Kidney (tissue), 14 donors: ENCODE measurements around the gene NATD1. TPM values are rescaled to one million over a fixed set of nuclear protein-coding genes. Genes with fewer than 3 reads are reported as not detected.

ENCODE experiments used
- DNase-seq, 5 donors: peaks; one replicate each; pipeline ENCODE4 v3.0.0-alpha.2; 2013 to 2020
- FAIRE-seq: peaks from 2 replicates; lab custom pipeline; 2012; peaks lifted over from hg19 to GRCh38; lab: Jason Lieb, UNC
- H3K27ac ChIP-seq, 2 donors: one replicate each; pipeline ENCODE4 v1.7.0; 2013; ENCODE audit warnings: low read depth in 2 of 2, low read length in 2 of 2, inconsistent platforms in 1 of 2
- H3K27me3 ChIP-seq: one replicate; pipeline ENCODE4 v1.7.1; 2013; ENCODE audit warnings: low read length, inconsistent platforms; ENCODE audit not compliant: control insufficient read depth, insufficient read depth
- H3K36me3 ChIP-seq, 3 donors: one replicate each; pipeline versions ENCODE4 v1.7.0 to v1.7.1; 2013; ENCODE audit warnings: low read length in 3 of 3, control low read depth in 1 of 3, inconsistent platforms in 1 of 3; ENCODE audit not compliant: insufficient read depth in 3 of 3, control insufficient read depth in 2 of 3
- H3K4me1 ChIP-seq, 3 donors: one replicate each; pipeline versions ENCODE4 v1.7.0 to v1.7.1; 2013; ENCODE audit warnings: low read length in 3 of 3, inconsistent platforms in 1 of 3, low read depth in 1 of 3; ENCODE audit not compliant: control insufficient read depth in 2 of 3, insufficient read depth in 2 of 3
- H3K4me3 ChIP-seq, 3 donors: one replicate each; pipeline versions ENCODE4 v1.7.0 to v1.8.1; 2013; ENCODE audit warnings: low read length in 3 of 3, control low read depth in 1 of 3, inconsistent platforms in 1 of 3
- H3K9ac ChIP-seq, 3 donors: one replicate each; pipeline versions ENCODE4 v1.7.0 to v1.7.1; 2013; ENCODE audit warnings: low read length in 3 of 3, control low read depth in 1 of 3, inconsistent platforms in 1 of 3
- H3K9me3 ChIP-seq, 3 donors: one replicate each; pipeline versions ENCODE4 v1.7.0 to v1.7.1; 2013; ENCODE audit warnings: low read length in 3 of 3, control low read depth in 1 of 3, inconsistent platforms in 1 of 3; ENCODE audit not compliant: control insufficient read depth in 2 of 3, insufficient read depth in 1 of 3
- CTCF ChIP-seq: IDR thresholded peaks from 3 replicates; pipeline ENCODE4 v1.5.1; 2012; ENCODE audit warnings: mild to moderate bottlenecking, moderate library complexity, borderline replicate concordance; ENCODE audit not compliant: insufficient read depth; ENCODE audit errors: extremely low read depth
- intact Hi-C: fragments of 100-400 bp; cut with DNase I; formaldehyde crosslinking; loops from one replicate; pipeline ENCODE4 v1.11.1; 2022
- polyA plus RNA-seq: library from polyadenylated mRNA; stranded (reverse); fragments of 350-450 nt; fragmentation: Illumina TruSeq; extraction: RNeasy Lipid Tissue Mini Kit (QIAGEN cat#74804); gene quantifications from one replicate; pipeline ENCODE4 v1.2.3, GENCODE V29; 2014; ENCODE audit warnings: low read depth, low replicate concordance; ENCODE audit not compliant: insufficient read depth
- total RNA-seq: library from RNA; stranded (reverse); fragmentation: NEBNext Ultra II Directional; extraction: Animal tissue kit (Norgen Biotek cat#: 25700); gene quantifications from one replicate; pipeline ENCODE4 v1.2.1, GENCODE V29; 2021
- donor health status: control.
- donor health status: control.
- donor health status: control.
- donor health status: control.
- donor health status: control.
- donor health status: DM: yes; HTN: yes; CAD: no.
- donor health status: Normal renal cell carcinoma (clear cell type).

NATD1 gene
- total and polyA plus RNA-seq, 2 donors from 2014 or later: 5.0 to 14.2 TPM

- Histone ChIP-seq H3K4me3 (peak overlapping the region; percentile 40 to 61 (median 44)), H3K9ac (peak overlapping the region in 2 of 3 donors; percentile 2 to 59), H3K27me3 (no peaks in the 10 kb centered on the region), H3K27ac (no peak overlapping the region), H3K4me1 (peaks cover 8 to 27% (median 19%) of the 10 kb centered on the region in 3 donors), H3K36me3 (no peaks in the 10 kb centered on the region), H3K9me3 (no peaks in the 10 kb centered on the region)
- no peak for FAIRE-seq
- intact Hi-C loops: no loop called here
- DNase-seq: peak in 3 of 5 donors; percentile 35 to 81 (median 77)
- no peak for TF ChIP-seq CTCF
These were observed 30.5 kb upstream of the NATD1 start for GRCh38 chr17:21283482-21284318.

- Histone ChIP-seq H3K9me3 (no peaks in the 10 kb centered on the region), H3K36me3 (no peaks in the 10 kb centered on the region), H3K4me1 (peaks cover 8 to 19% (median 12%) of the 10 kb centered on the region in 3 donors), H3K9ac (no peak overlapping the region), H3K27me3 (no peaks in the 10 kb centered on the region), H3K4me3 (no peak overlapping the region), H3K27ac (no peak overlapping the region)
- intact Hi-C loops: no loop called here
- DNase-seq: no peak
- no peak for FAIRE-seq
- no peak for TF ChIP-seq CTCF
These were observed 29.6 kb upstream of the NATD1 start for GRCh38 chr17:21282850-21283249.

- Histone ChIP-seq H3K36me3 (no peaks in the 10 kb centered on the region), H3K9ac (no peak overlapping the region), H3K4me3 (no peak overlapping the region), H3K9me3 (no peaks in the 10 kb centered on the region), H3K27ac (no peak overlapping the region), H3K27me3 (no peaks in the 10 kb centered on the region), H3K4me1 (peaks cover 7 to 14% (median 7%) of the 10 kb centered on the region in 3 donors)
- intact Hi-C loops: no loop called here
- DNase-seq: no peak
- TF ChIP-seq CTCF: no peak
- no peak for FAIRE-seq
These were observed 29.0 kb upstream of the NATD1 start for GRCh38 chr17:21282231-21282630.
